ENCODE results near the gene KLRF1. TPM values are rescaled to one million over a fixed set of nuclear protein-coding genes. Genes with fewer than 3 reads are reported as not detected.

The KLRF1 gene
- polyA plus RNA-seq, 1 donor from 2014 or later: not detected

DNA sequence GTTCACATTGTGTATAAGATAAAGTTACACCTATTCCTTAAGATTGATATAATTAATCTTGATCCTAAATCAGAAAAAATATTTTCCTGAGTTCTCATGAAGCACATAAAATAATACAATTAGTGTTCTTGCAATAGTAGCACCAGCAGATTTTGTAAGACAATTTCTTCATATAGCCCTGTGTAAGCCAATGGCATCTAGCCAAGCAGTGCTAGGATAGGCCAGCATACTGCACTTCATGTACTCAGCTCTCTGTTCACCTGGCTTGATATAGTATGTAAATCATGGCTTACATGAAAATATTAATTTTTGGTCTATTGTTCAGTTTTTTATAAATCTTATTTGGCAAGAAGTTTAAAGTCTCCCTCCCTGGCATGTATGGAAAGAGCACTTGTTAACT, 55.9 kb downstream of the KLRF1 start:
- Histone ChIP-seq H3K36me3 (ENCODE audit: insufficient read depth, low read length) (no peaks in the 10 kb centered on the region), H3K79me2 (replicated peaks; ENCODE audit: insufficient read depth, low read length) (no peaks in the 10 kb centered on the region), H3K27me3 (ENCODE audit: insufficient read depth, low read depth, low read length) (no peaks in the 10 kb centered on the region), H2AFZ (ENCODE audit: low read depth, low read length) (no peak overlapping the region), H3K9ac (ENCODE audit: low read length) (no peak overlapping the region), H4K20me1 (ENCODE audit: insufficient read depth) (no peaks in the 10 kb centered on the region), H3K9me2 (ENCODE audit: insufficient read depth, low read length) (no peaks in the 10 kb centered on the region), H3K4me3 (ENCODE audit: low read length) (no peak overlapping the region), H3K4me2 (ENCODE audit: low read length) (no peak overlapping the region), H3K27ac (ENCODE audit: low read length) (no peak overlapping the region), H3F3A (ENCODE audit: insufficient read depth, low read length, poor library complexity, severe bottlenecking) (no peaks in the 10 kb centered on the region), H3K9me3 (ENCODE audit: low read length) (no peaks in the 10 kb centered on the region)
- TF ChIP-seq EP300 (conservative IDR thresholded peaks at IDR 0.05; ENCODE audit: poor library complexity, severe bottlenecking) (no peak), RAD21 (conservative IDR thresholded peaks at IDR 0.05) (no peak)

DNA sequence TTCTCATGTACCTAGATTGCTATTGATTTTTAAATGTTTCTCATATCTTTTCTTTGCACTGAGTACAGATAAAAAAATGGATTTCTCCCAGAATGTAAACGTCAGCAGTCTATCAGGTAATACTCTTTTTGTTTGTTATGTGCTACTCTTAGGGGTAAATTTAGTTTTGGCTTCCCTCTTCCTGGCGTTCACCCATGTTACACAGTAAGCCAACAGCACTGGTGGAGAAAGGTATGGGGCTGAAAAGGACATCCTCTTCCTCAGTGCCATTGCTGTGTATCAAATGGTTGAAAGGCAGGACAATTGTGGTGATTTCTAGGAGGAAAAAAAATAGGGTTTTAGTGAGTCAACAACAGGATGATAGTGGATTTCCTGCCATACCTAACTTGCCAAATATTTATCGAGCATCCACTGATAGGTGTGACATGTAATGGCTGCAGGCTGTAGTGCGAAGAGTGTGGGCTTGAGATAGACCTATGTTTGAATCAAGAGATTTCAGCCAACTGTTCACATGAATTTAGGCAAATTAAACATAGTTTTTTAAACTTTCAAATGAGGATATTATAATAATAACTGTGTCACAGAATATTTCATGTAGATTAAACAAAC, 61.5 kb downstream of the KLRF1 start:
- Histone ChIP-seq H3K27ac (ENCODE audit: low read length) (no peak overlapping the region), H3F3A (ENCODE audit: insufficient read depth, low read length, poor library complexity, severe bottlenecking) (no peaks in the 10 kb centered on the region), H3K36me3 (ENCODE audit: insufficient read depth, low read length) (no peaks in the 10 kb centered on the region), H4K20me1 (ENCODE audit: insufficient read depth) (no peaks in the 10 kb centered on the region), H3K9me3 (ENCODE audit: low read length) (no peaks in the 10 kb centered on the region), H3K79me2 (replicated peaks; ENCODE audit: insufficient read depth, low read length) (no peaks in the 10 kb centered on the region), H2AFZ (ENCODE audit: low read depth, low read length) (no peak overlapping the region), H3K9me2 (ENCODE audit: insufficient read depth, low read length) (no peaks in the 10 kb centered on the region), H3K9ac (ENCODE audit: low read length) (no peak overlapping the region), H3K4me2 (ENCODE audit: low read length) (no peak overlapping the region), H3K4me3 (ENCODE audit: low read length) (no peak overlapping the region), H3K27me3 (ENCODE audit: insufficient read depth, low read depth, low read length) (no peaks in the 10 kb centered on the region)
- no peak for TF ChIP-seq MXI1 (conservative IDR thresholded peaks at IDR 0.05; ENCODE audit: poor library complexity, severe bottlenecking)
- no peak for TF ChIP-seq CTCF (IDR thresholded peaks at IDR 0.05; ENCODE audit: poor library complexity, severe bottlenecking)

Other genes starting within 250 kb of the KLRF1 start
- gene KLRB1, start 219.6 kb upstream of the KLRF1 start, polyA plus RNA-seq: not detected in 2 replicates
- 2.6 and 3.7 TPM in 2 replicates for gene CLEC2D, start 157.8 kb upstream of the KLRF1 start, polyA plus RNA-seq
- gene CLECL1, start 94.4 kb upstream of the KLRF1 start, polyA plus RNA-seq: not detected in 2 replicates
- 0.70 and 0.72 TPM in 2 replicates for gene CD69, start 66.6 kb upstream of the KLRF1 start, polyA plus RNA-seq
- gene CLEC2B, start 41.9 kb downstream of the KLRF1 start, polyA plus RNA-seq: 0.17 TPM in 1 of 2 replicates, not detected in the other
- gene KLRF2, start 54.0 kb downstream of the KLRF1 start, polyA plus RNA-seq: not detected in 2 replicates
- gene CLEC2A, start 104.9 kb downstream of the KLRF1 start, polyA plus RNA-seq: not detected in 2 replicates
- not detected in 2 replicates for gene CLEC12A, start 143.9 kb downstream of the KLRF1 start, polyA plus RNA-seq
- not detected in 2 replicates for gene CLEC1B, start 171.6 kb downstream of the KLRF1 start, polyA plus RNA-seq
- gene CLEC12B, start 183.1 kb downstream of the KLRF1 start, polyA plus RNA-seq: not detected in 2 replicates
- not detected in 2 replicates for gene CLEC9A, start 203.2 kb downstream of the KLRF1 start, polyA plus RNA-seq

All from neural cell (in vitro differentiated cells).